NCI-H526 treated with DMSO at 0.1 percent for 48 hours (cell line): ENCODE data around the gene PCDH9.
"Not testable (repeated sequence)": the region's sequence is repeated elsewhere in the genome, so short reads cannot be mapped to it uniquely, and the experiment has no call there.

Source experiments
- DNase-seq: peaks from one replicate; lab custom pipeline; 2025; lab: John Stamatoyannopoulos, UW

PCDH9 gene

DNA sequence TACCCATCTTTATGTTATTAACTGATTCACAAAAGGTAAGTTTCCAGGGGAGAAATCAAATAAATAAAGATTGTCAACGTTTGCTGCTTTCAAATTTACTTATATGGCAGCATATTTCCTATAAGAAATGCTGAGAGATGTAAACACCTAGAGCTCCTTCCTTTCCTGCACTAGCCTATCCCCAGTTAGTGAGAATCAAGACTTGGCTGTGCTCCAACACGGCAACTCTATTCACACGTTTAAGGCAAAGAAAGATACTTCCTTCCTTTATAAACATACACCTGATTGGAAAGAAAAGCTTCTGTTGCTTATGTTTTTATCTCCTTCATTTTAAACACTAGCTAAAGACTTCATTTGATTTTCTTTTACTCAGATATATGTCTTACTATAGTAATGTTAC is 107.0 kb downstream of the PCDH9 start:
- no peak for DNase-seq

DNA sequence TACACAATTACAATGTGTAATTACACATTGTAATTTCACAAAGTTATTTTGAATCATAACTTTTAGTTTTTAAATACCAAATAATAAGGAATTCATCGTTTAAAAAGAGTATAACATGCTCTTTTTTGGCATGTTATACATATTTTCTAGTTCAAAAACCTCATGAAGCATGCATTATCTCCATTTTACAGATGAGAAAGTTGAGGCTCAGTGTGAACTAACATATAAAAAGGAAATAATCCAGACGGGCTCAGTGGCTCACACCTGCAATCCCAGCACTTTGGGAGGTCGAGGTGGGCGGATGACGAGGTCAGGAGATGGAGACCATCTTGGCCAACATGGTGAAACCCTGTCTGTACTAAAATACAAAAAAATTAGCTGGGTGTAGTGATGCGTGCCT is 107.9 kb downstream of the PCDH9 start:
- DNase-seq, result no peak

DNA sequence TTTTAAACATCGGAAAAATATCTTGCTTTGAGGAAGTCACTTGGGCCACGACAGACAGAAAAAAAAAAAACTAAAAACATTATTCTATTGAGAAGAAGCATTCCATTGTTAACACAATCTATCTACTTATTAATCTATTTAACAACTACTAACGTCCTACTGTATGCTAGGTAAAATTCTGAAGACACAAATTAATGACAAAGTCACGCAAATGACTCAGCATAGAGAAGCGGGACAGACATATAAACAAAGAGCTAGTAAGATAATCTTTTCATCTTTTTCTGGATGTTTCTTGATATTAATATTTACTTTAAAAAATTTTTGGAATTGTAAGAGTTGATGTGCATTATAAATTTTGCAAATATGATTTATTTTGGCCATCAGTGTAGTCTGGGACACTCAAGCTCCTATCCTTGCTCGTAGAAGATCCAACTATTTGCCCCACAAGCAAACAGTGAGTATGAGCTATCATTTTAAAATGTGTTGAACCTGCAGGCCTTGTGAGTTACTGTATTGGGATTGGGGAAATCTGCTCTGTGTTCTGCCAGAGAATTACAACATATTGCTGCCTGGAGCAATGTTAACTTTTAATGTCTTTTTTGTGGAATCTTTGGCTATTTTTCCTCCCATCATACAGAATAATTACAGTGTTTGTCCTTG is 109.1 kb downstream of the PCDH9 start:
- DNase-seq, result no peak

DNA sequence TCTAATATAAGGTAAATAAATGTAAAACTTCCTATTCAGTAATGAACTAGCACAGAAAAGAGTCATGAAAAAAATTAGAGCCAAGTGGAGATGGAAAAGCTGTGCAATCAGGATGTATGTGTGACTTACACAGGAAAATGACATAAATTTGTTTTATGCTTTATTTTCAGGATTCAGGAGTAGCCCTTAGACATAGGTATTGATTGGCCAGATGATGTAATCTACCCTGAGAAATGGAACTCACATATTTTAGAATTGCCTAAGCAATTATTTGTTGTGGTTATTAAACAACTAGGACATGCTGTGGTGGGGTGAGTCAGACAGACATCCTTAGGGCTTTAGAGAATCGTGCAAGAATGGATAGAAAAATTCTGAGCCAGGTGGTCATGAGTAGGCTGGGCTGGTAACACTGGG is 110.6 kb downstream of the PCDH9 start:
- DNase-seq, result no peak

DNA sequence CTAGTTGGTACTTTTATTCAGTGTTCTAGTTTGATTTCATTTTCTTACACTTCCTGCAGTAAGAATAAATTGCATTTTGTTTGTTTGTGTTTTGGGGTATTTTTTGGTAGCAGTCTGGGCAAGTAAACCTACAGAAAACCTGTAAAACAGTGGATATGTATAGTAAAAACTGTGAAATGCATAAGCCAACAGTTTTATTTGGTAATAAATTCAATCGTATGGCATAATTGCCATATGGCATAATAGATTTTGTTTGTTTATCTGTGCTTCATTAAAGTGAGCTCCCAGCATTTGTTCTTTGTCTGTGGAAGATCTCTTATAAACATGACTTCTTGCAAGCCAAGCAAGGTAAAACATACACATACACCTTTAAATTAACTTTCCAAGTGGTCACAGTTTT is 111.9 kb downstream of the PCDH9 start:
- DNase-seq, result no peak

DNA sequence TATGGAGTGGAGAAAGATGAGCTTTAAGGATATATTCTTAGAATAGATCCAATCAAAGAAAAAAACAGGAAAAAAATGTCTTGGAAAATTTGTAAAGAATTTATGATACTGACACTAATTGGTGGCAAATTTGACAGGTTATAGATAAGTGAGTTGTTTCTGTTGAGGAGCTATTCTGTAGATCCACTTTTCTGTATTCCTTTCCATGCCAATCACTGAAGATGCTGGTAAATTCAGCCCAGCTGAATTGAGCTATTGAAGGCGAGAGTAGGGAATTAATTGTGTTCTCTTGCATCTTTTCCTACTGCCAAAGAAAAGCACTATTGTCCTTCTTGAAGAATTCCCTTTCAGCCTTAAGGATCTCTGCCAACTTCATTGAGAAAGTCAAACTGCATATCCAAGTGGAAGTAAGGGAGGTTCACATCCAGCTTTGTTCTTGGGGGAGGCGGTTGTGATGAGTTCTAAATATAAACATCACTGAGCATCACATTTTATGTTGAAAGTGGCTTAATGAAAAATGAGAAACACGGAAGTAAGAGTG is 113.1 kb downstream of the PCDH9 start:
- no peak for DNase-seq

DNA sequence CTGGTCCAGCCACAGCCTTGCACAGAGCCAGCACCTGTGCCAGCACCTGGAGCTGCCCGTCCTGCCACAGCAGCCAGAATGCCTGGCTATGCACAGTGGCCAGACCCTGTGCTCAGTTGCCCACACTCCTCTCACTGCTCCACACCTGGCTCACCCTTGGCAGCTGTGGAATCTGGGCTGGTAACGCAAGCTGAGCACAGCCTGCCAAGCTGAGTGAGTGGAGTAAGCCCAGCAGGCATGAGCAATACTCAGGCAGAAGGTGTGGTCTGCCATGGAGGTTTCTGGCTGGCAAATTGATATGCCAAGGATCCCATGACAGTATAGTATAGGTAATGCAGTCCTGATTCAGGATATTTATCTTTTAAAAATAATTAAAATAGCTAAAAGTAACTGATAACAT is 122.2 kb downstream of the PCDH9 start:
- DNase-seq, result no peak

DNA sequence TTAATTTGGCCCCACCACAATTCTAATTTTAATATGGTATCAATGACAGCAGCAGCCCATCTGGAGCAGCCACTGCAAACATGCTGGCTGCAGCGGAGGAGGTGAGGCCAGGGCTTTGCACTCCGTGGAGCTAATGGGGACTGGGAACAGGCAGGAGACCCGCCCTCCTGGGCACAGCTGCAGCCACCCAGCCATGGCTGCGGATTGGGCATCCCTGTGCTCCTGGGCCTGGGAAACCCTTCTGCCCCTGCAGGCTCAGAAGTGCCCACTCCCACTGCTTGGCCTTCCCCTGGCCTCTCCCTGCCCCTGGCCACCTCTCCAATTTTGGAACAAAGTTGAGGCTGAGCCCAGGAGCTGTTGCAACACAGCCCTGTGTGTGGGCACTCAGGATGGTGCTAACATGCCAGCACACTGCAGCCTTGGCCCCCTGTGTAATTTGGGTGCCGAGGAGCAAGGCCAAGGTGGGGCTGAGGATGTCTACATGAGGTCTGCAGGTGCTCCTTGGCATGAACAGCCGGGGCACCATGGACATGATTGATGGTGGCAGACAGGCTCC is 123.6 kb downstream of the PCDH9 start:
- DNase-seq, result no peak

DNA sequence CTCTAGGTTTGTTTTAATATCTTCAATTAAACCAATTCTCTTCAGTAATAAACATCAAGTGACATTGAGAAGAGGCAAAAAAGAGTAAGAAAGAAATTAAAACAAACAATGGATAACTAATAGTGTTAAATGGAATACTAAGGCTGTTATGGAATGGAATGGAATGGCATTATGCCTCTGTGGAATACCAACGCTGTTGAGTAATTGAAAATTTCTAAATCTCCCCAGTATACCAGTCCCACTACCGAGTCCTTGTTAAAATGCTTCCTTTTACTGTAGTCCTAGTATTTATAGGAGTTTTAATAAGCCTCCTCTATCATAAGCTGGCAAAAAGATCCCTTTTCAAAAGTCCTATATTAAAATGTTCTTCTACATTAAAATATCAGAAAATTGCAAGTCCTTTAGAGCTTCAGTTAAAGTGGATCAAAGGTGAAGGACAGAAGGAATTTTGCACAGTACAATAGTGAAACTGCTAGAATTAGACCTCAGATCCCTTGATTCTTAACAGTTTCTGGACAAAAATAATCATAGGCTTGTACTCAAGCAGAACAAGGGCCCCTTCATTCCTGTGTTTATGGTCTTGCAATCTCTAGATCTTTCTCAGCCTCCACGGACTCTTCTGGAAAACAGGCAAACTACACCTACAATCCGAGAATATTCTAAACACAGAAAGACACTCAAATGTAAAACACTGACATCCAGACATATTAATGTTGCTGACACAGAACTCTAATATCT is 128.2 kb downstream of the PCDH9 start:
- no peak for DNase-seq

DNA sequence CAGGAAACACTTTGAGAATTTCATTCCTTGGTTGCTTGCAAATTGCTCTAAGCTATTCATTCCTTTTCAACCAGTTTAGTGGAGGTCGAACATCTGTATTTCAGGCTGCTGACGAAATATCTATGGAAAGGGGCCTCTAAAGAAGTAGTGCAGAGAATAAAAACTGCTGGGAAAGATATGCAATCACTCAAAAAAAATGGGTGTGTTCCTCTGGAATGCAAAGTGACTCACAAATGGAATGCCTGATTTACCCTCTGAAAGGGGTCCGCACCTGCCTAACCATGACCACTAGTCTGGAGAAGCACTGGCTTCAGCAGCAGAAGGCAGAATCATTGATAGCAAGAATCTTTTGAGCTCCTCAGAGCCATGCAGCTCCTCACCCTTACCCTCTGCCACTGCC is 129.4 kb downstream of the PCDH9 start:
- no peak for DNase-seq

DNA sequence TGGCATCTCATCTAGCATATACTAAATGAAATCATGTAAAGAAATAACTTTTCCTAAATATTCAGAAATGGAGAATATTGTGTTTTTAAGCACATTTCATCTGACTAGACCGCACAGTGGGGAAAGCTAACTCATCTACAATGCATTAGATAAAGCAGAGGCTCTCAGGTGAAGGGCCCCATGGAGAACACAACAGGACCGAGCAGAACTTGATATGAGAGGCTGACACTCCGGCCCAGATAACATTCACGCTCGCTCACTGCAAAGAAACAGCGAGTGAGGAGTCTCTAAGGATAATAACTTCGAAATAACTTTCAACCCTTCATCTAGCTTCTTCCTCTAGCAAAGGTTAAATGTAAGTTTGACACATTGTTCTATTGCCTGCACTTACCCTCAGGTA is 130.6 kb downstream of the PCDH9 start:
- DNase-seq, result no peak

DNA sequence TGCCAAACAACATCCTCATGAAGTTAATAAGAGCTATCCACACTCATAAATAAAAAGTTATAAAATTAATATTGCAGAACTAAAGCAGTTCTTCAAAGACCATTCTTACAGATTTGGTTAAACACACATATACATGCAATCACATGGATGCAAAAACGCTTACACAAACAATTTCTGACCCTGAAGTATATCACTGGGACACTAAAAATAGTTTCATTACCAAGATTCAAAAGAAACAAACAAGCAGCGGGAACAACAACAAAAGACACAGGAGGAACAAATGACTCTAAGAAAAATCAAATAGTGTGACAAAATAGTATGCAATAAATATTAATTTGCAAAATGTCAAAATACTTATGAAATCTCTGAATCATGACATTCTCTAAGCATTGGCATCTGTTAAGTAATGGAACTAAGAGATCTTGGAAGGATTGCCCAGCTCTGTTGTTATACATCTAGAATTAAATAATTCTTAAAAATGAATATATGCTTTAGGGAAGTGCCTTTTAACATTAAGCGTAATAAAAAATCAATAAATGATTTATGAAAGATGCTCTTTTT is 132.2 kb downstream of the PCDH9 start:
- no peak for DNase-seq

DNA sequence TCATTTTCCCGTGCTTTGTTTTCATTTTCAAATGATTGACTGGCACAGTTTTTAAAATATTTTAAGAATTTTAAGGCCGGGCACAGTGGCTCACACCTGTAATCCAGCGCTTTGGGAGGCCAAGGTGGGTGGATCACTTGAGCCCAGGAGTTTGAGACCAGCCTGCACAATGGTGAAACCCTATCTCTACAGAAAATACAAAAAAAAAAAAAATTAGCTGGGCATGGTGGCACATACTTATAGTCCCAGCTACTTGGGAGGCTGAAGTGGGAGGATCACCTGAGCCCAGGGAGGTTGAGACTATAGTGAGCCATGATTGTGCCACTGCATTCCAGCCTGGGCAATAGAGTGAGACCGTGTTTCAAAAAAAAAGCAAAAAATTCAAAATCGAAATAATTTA is 133.2 kb downstream of the PCDH9 start:
- not testable (repeated sequence) for DNase-seq

DNA sequence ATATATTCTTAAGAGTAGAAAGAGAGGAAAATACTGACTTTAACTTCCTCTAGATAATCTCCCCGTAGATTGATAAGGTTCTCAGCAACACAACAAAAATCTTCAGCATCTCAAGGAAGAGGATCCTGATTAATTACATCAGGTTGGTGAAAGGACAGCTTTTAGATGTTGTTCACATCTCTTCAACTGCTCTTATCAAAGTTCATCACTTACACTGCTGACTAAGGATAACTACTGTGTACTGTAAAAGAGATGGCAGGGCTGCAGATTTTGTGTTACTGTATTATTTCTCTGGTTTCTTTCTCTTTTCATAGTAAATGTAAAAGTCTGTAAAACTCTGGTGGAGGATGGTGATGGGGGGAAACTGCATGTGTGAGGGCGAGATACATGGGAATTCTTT is 133.7 kb downstream of the PCDH9 start:
- DNase-seq, result no peak

DNA sequence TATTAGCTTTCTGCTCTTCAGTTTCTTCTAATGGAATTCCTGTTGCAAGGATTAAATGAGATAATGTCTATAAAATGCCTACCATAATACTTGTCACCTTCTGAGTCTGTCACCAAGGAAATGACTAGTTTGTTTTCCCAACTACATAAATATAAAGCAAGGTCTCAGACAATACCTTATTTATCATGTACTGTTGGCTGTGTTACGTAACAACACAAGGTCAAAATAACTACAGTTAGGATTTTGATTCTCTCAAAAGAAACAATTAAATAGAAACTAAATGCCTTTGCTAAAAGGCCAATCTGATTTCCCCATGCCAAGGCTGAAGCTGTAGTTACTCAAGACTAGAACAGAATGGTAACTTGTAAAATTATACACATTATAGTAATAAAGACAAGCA is 134.5 kb downstream of the PCDH9 start:
- DNase-seq, result no peak

DNA sequence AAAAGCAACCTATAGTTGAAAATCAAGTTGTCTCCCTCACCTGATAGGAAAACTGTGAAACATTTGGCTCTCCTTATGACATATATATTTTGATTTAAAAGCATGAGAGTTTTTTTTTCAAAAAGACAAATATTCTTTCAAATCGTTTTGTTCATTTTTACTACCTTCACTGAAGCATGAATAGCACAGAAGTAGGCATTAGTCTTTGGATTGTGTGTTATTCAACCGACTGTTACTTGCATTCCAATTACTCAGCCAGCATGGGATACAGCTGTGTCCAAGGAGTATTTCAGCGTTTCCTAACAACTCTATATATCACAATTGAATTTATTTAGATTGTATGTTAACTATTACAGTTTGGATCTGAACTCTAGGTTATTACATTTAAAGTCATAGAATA is 135.2 kb downstream of the PCDH9 start:
- DNase-seq, result no peak

DNA sequence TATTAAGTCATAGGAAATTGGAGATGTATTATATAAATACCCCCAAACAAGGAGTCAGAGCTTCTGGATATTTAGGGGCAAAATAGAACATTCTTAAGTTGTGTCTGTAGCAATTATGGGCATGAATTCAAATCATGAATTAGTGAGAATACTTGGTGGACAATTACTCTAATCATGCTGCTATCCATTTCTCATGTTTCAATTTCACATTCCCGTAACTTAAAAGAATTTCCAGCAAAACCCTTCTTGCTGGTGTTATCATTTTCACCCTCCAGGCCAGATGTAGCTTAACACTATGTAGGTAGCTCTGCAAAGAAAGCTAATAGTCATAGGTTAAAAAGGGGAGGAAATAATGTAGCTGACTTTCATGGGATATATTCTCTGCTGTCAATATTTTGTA is 136.1 kb downstream of the PCDH9 start:
- DNase-seq, result no peak

DNA sequence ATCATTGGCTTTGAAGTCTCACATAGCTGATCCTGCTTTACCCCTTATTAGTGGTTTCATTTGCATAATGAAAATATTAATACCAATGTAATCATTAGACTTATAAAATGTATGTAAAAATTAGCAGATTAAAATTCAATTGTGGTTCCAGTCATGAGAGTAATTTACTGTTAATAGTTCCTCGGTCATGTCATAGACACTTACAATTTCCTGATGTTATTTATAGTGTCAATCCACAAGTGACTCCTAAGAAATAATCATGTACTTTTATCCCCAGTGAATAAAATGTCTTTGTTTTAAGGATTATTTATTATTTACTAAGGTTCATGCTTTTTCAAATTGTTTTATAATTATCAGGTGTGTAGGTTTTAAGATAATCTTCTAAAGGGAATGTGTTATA is 138.5 kb downstream of the PCDH9 start:
- DNase-seq, result no peak

DNA sequence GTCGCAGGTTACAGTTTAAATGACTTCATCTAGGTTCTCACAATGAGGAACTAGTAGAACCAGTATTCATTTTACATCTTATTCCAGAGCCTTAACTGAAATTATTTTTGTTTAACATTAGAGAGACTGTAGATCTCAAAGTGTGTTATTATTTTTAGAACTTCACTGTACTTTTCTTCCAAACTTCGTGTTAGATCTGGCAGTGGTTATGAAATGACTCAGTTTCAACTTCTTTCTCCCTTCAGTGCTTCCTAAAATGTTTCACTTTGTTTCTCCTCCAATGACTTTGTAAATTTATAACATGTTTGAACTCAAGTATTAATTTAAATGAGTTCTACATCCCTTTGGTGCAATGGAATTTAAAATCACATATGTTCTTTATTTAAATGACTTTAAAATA is 139.3 kb downstream of the PCDH9 start:
- DNase-seq, result no peak

DNA sequence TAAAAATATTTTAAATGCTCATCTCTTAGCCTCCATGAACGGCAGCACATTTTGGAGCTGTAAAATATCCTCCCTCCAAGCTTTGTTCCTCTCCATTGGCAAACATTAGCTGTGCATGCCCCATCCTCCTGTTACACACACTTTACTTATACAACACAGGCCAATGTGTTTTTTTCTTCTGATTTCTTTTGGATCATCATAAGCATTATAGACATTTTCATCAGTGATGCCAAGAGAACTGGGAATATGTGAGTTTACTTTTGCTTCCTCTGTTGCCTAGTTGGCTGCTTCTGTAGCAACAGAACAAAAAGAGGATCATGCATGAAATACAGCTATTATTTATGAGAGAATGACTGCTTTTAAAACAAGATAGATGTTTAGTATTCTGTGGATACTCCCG is 142.6 kb downstream of the PCDH9 start:
- DNase-seq, result no peak

DNA sequence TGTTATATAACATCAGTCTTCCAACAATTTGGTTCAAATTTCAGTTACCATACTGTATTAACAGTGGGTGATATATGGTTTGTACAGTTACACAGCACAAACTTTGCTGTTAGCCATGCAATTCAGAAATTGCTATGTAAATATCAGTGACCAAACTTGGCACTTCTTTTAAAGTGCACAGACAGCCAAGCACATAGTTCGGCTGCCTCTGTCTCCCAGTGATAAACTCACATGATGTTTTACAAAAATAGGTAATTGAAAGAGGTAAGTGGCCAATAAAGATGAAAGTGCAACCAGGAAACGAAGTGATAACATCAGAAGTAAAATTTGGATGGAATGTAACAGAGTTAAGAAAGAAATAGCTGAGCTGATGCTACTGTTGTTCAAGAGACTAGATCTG is 143.9 kb downstream of the PCDH9 start:
- DNase-seq, result no peak

DNA sequence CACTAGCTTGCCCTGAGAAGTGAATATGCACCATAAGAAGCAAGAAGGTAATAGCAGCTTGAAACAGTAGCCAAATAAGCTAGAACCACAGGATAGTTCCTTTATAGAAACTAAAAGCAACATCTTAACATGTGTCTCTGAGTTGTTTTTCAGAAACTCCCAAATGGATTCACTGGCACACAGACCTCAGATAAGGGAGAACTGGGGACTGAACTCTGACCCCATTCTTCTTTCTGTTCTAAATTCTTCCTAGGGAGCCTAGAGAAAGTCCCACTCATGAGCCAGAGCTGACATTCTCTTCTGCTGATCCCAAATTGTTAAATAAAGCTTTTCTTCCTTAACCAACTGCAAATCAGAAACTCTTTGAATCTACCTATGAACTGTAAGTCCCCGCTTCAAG is 146.1 kb downstream of the PCDH9 start:
- DNase-seq, result no peak

DNA sequence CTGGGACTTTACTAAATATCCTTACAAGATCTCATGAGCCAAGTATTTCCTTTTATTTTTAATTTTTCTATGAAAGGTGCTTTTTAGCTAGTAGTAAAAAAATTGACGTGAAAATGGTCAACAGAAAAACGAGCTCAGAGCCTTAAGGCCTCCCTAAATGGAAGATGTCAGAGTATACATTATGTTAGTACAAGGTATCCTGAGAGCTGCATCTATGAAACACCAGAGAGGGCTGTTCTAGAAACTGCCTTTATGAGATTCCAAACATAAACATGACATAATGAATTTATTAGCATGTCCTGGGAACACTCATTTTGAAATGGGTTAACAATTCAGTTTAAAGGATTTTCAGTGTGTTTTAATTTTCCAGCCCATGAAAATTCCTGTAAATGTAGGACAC is 146.6 kb downstream of the PCDH9 start:
- DNase-seq, result no peak
